CD4-positive, alpha-beta T cell (primary cell): ENCODE data around the gene TMEM184A. TPM values are rescaled to one million over a fixed set of nuclear protein-coding genes. Genes with fewer than 3 reads are reported as not detected.

Experiments
- ATAC-seq: fragments of 200-7000 bp; cut with Tn5 transposase; one replicate; pipeline ENCODE4 v1.10.0; 2022; ENCODE audit warnings: mild to moderate bottlenecking; ENCODE audit not compliant: poor library complexity
- CTCF ChIA-PET: fragments of 350-600 bp; sonication (Branson Sonifier 250); formaldehyde crosslinking; loops from one replicate; lab custom pipeline; 2021; ENCODE audit warnings: antibody characterized with exemption, inconsistent platforms; lab: Charles Lee
- POLR2A ChIA-PET: fragments of 350-600 bp; sonication (Branson Sonifier 250); formaldehyde crosslinking; loops from one replicate; lab custom pipeline; 2021; ENCODE audit warnings: antibody characterized with exemption, inconsistent platforms; lab: Charles Lee
- DNase-seq, 14 experiments: peaks; one replicate each; pipeline ENCODE4 v3.0.0-alpha.2; 2013 to 2020; ENCODE audit warnings: mixed read lengths in 2 of 14
- H3K27ac ChIP-seq, 2 donors: one replicate each; pipeline versions ENCODE4 v1.5.1 to v1.7.0; 2013; ENCODE audit warnings: low read length in 2 of 2, low read depth in 1 of 2, mild to moderate bottlenecking in 1 of 2
- H3K27me3 ChIP-seq, 2 experiments: 1 replicate in 1 of 2; 2 replicates in 1 of 2; pipeline versions ENCODE4 v1.6.1 to v1.7.0; 2013; ENCODE audit warnings: low read length in 2 of 2, control low read depth in 1 of 2, mild to moderate bottlenecking in 1 of 2, moderate library complexity in 1 of 2; ENCODE audit not compliant: insufficient read depth in 2 of 2, control insufficient read depth in 1 of 2
- H3K36me3 ChIP-seq: one replicate; pipeline ENCODE4 v1.6.1; 2013; ENCODE audit warnings: low read length, control low read depth; ENCODE audit not compliant: insufficient read depth
- H3K4me1 ChIP-seq: one replicate; pipeline ENCODE4 v1.6.1; 2013; ENCODE audit warnings: low read length, control low read depth; ENCODE audit not compliant: insufficient read depth
- H3K4me3 ChIP-seq: one replicate; pipeline ENCODE4 v1.5.1; 2013; ENCODE audit warnings: mild to moderate bottlenecking, low read length, moderate library complexity
- H3K9me3 ChIP-seq, 2 experiments: 1 replicate in 1 of 2; 2 replicates in 1 of 2; pipeline versions ENCODE4 v1.6.1 to v1.7.0; 2013; ENCODE audit warnings: low read length in 2 of 2, mild to moderate bottlenecking in 2 of 2, control low read depth in 1 of 2, moderate library complexity in 1 of 2; ENCODE audit not compliant: control insufficient read depth in 1 of 2, insufficient read depth in 1 of 2
- H3K27ac Mint-ChIP-seq: one replicate; pipeline ENCODE4 v1.8.0; 2020; ENCODE audit warnings: mixed read lengths
- H3K27me3 Mint-ChIP-seq: one replicate; pipeline ENCODE4 v1.8.0; 2021; ENCODE audit warnings: mixed read lengths
- H3K36me3 Mint-ChIP-seq: one replicate; pipeline ENCODE4 v1.8.0; 2021; ENCODE audit warnings: low read depth, mixed read lengths
- H3K4me1 Mint-ChIP-seq: one replicate; pipeline ENCODE4 v1.8.0; 2021; ENCODE audit warnings: low read depth, mixed read lengths
- H3K4me3 Mint-ChIP-seq: one replicate; pipeline ENCODE4 v1.8.0; 2020; ENCODE audit warnings: mild to moderate bottlenecking, mixed read lengths
- H3K9me3 Mint-ChIP-seq: one replicate; pipeline ENCODE4 v1.8.0; 2020; ENCODE audit warnings: mixed read lengths
- CTCF ChIP-seq: fragments of 200-600 bp; IDR thresholded peaks from one replicate; pipeline ENCODE4 v1.8.0; 2022; ENCODE audit warnings: antibody characterized with exemption, mild to moderate bottlenecking
- intact Hi-C, 2 experiments: fragments of 100-400 bp; cut with DNase I in 1 of 2; cut with micrococcal nuclease in 1 of 2; formaldehyde crosslinking; loops; one replicate each; pipeline versions ENCODE4 v1.15.1 to v1.9.0; 2023 to 2025; cut with DNase I, micrococcal nuclease
- total RNA-seq, 174 experiments: library from RNA in 2 of 174; stranded (reverse) in 2 of 174; gene quantifications; one replicate each; pipeline ENCODE4 v1.2.3 and lab custom pipeline; 2021 to 2026

TMEM184A gene
- total RNA-seq, 2 experiments from 2014 or later, result 0.06 TPM; not detected in 1

GRCh38 chr7:1564603-1565022, 8.6 kb upstream of the TMEM184A start:
- ChIA-PET POLR2A (no interaction called here), CTCF (no interaction called here)
- Histone ChIP-seq H3K4me1 (peaks cover 21% of the 10 kb centered on the region), H3K9me3 (no peaks in the 10 kb centered on the region), H3K27me3 (no peaks in the 10 kb centered on the region), H3K36me3 (peaks cover 19% of the 10 kb centered on the region), H3K4me3 (no peak overlapping the region), H3K27ac (no peak overlapping the region)
- no peak for ATAC-seq
- no peaks in the 10 kb centered on the region for H3K27me3 Mint-ChIP-seq
- H3K27ac Mint-ChIP-seq, result no peak overlapping the region
- DNase-seq, result no peak
- no peak for TF ChIP-seq CTCF
- no peak overlapping the region for H3K4me3 Mint-ChIP-seq
- intact Hi-C loops, result no loop called here
- peaks cover 10% of the 10 kb centered on the region for H3K4me1 Mint-ChIP-seq
- H3K36me3 Mint-ChIP-seq, result peaks cover 17% of the 10 kb centered on the region
- no peaks in the 10 kb centered on the region for H3K9me3 Mint-ChIP-seq

- no peak overlapping the region for H3K27ac ChIP-seq
- Mint-ChIP-seq H3K9me3 (no peaks in the 10 kb centered on the region), H3K4me1 (peaks cover 6% of the 10 kb centered on the region), H3K27ac (no peak overlapping the region), H3K36me3 (peaks cover 12% of the 10 kb centered on the region), H3K4me3 (no peak overlapping the region), H3K27me3 (no peaks in the 10 kb centered on the region)
- no peak for TF ChIP-seq CTCF
- intact Hi-C loops, result no loop called here
- peaks cover 15% of the 10 kb centered on the region for H3K4me1 ChIP-seq
- ATAC-seq (no peak), DNase-seq (no peak)
- CTCF ChIA-PET, result no interaction called here
- H3K36me3 ChIP-seq, result peaks cover 19% of the 10 kb centered on the region
- no peak overlapping the region for H3K4me3 ChIP-seq
- H3K9me3 ChIP-seq, result no peaks in the 10 kb centered on the region
- POLR2A ChIA-PET, result no interaction called here
- H3K27me3 ChIP-seq, result no peaks in the 10 kb centered on the region
These were observed 8.1 kb upstream of the TMEM184A start for GRCh38 chr7:1563981-1564602.

GRCh38 chr7:1562597-1563051, 6.6 kb upstream of the TMEM184A start:
- ATAC-seq (no peak), DNase-seq (no peak)
- Histone ChIP-seq H3K36me3 (peaks cover 12% of the 10 kb centered on the region), H3K27me3 (no peaks in the 10 kb centered on the region), H3K4me3 (no peak overlapping the region), H3K27ac (no peak overlapping the region), H3K9me3 (no peaks in the 10 kb centered on the region), H3K4me1 (peaks cover 1% of the 10 kb centered on the region)
- intact Hi-C loops, result no loop called here
- ChIA-PET CTCF (no interaction called here), POLR2A (no interaction called here)
- Mint-ChIP-seq H3K36me3 (peaks cover 6% of the 10 kb centered on the region), H3K4me1 (no peaks in the 10 kb centered on the region), H3K27me3 (no peaks in the 10 kb centered on the region), H3K4me3 (no peak overlapping the region), H3K27ac (no peak overlapping the region), H3K9me3 (no peaks in the 10 kb centered on the region)
- no peak for TF ChIP-seq CTCF
